ENCODE results near the gene OTX2.

GRCh38 chr14:56797569-56798446, 12.5 kb downstream of the OTX2 start:
- TF ChIP-seq, protein P1, sequence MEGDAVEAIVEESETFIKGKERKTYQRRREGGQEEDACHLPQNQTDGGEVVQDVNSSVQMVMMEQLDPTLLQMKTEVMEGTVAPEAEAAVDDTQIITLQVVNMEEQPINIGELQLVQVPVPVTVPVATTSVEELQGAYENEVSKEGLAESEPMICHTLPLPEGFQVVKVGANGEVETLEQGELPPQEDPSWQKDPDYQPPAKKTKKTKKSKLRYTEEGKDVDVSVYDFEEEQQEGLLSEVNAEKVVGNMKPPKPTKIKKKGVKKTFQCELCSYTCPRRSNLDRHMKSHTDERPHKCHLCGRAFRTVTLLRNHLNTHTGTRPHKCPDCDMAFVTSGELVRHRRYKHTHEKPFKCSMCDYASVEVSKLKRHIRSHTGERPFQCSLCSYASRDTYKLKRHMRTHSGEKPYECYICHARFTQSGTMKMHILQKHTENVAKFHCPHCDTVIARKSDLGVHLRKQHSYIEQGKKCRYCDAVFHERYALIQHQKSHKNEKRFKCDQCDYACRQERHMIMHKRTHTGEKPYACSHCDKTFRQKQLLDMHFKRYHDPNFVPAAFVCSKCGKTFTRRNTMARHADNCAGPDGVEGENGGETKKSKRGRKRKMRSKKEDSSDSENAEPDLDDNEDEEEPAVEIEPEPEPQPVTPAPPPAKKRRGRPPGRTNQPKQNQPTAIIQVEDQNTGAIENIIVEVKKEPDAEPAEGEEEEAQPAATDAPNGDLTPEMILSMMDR (IDR thresholded peaks at IDR 0.05): no peak
- TF ChIP-seq RFX5 (IDR thresholded peaks at IDR 0.05; ENCODE audit: low read length) (no peak), USF2 (IDR thresholded peaks at IDR 0.05; ENCODE audit: borderline replicate concordance, low read depth, low read length) (no peak)
